NB4 (cell line): ENCODE results near the gene FAM241A.

Experiments used
- DNase-seq: peaks from one replicate; pipeline ENCODE4 v3.0.0; 2010; ENCODE audit warnings: low read depth
- H3K4me3 ChIP-seq: one replicate; pipeline ENCODE4 v1.5.1; 2011; ENCODE audit warnings: mild to moderate bottlenecking, low read depth, low read length, moderate library complexity
- MAX ChIP-seq: IDR thresholded peaks from 2 replicates; pipeline ENCODE4 v1.6.1; 2011; ENCODE audit warnings: low read depth, low read length
- MYC ChIP-seq: IDR thresholded peaks from 2 replicates; pipeline ENCODE4 v1.6.1; 2011; ENCODE audit warnings: low read depth, low read length
- POLR2A ChIP-seq: IDR thresholded peaks from 2 replicates; pipeline ENCODE4 v1.6.1; 2011; ENCODE audit warnings: mild to moderate bottlenecking; ENCODE audit not compliant: insufficient read length; ENCODE audit errors: extremely low read depth
- TF ChIP-seq, protein P1 (sequence below): IDR thresholded peaks from one replicate; pipeline ENCODE4 v1.5.1; 2012; ENCODE audit warnings: low read depth, low read length

The FAM241A gene

DNA sequence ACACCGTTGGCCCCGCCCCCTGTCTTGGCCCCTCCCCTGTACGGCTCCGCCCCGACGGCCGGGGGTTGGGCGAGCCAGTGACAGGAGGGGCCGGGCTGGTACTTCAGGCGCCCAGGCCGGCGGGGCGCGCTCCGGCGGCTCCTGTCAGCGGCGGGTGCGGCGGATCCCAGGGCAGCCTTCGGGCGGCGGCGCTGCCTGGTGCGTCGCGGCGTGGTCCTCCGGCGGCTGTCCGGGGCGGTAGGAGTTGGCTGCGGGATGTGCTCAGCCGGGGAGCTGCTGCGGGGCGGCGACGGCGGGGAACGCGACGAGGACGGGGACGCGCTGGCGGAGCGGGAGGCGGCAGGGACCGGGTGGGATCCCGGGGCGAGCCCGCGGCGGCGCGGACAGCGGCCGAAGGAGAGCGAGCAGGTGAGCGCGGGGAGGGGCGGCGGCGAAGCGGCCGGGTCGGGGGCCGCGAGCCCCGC is at the start of gene FAM241A:
TSS of gene FAM241A (plus strand) at position 129 of the 464 bp plus-strand sequence. CDS start at position 256, 127 bp downstream.
- peak within 1 kb of the TSS; percentile 90 for H3K4me3 ChIP-seq
- DNase-seq, result peak; percentile 91
- peak; percentile 73 for TF ChIP-seq POLR2A
- TF ChIP-seq MAX, result 0 out of 2 replicates have a peak, but pooled peaks have one; percentile 8
- TF ChIP-seq MYC, result peak; percentile 69
- TF ChIP-seq, protein P1, sequence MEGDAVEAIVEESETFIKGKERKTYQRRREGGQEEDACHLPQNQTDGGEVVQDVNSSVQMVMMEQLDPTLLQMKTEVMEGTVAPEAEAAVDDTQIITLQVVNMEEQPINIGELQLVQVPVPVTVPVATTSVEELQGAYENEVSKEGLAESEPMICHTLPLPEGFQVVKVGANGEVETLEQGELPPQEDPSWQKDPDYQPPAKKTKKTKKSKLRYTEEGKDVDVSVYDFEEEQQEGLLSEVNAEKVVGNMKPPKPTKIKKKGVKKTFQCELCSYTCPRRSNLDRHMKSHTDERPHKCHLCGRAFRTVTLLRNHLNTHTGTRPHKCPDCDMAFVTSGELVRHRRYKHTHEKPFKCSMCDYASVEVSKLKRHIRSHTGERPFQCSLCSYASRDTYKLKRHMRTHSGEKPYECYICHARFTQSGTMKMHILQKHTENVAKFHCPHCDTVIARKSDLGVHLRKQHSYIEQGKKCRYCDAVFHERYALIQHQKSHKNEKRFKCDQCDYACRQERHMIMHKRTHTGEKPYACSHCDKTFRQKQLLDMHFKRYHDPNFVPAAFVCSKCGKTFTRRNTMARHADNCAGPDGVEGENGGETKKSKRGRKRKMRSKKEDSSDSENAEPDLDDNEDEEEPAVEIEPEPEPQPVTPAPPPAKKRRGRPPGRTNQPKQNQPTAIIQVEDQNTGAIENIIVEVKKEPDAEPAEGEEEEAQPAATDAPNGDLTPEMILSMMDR, result no peak

DNA sequence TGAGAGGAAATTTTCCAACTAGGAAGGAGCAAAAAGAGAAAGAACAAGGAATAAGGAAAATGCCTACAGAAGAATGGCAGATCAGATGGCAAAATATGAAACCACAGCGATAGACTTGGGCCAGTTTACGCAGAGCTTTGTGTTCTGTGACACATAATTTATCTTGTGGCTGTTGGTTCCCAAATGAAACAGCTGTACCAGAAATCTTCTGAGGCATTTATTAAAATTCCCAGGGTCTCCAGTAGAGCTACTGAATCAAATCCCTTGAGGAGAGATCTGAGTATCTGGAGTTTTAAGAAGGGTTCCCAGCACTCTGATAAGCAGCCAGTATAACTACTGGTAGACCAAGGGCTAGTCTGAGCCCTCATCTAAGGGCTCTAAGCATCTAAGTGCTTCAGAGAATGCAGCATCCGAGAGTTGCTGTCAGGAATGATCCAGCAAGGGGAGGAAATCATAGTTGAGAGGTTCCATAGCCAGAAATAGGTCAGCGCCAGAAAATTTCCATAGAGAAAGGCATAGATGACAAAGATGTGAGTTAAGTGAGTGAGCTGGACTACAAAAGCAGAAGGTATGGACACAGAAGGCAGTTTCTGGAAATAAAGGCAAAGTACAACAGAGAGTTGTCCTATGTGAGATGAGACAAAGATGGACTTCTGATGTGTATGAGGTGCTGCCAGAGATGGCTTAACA is 46.3 kb upstream of the FAM241A start:
- no peak overlapping the region for H3K4me3 ChIP-seq
- no peak for DNase-seq
- TF ChIP-seq, protein P1, result no peak

- DNase-seq, result peak; percentile 65
- TF ChIP-seq POLR2A, result no peak
- TF ChIP-seq, protein P1, result peak; percentile 21
- H3K4me3 ChIP-seq, result no peak overlapping the region
Observed at GRCh38 chr4:112099701-112100297, 45.5 kb upstream of the FAM241A start.

GRCh38 chr4:112102875-112103370 is 42.3 kb upstream of the FAM241A start:
- TF ChIP-seq, protein P1, result no peak
- TF ChIP-seq POLR2A (no peak), MYC (no peak), MAX (no peak)
- no peak for DNase-seq
- no peak overlapping the region for H3K4me3 ChIP-seq

DNA sequence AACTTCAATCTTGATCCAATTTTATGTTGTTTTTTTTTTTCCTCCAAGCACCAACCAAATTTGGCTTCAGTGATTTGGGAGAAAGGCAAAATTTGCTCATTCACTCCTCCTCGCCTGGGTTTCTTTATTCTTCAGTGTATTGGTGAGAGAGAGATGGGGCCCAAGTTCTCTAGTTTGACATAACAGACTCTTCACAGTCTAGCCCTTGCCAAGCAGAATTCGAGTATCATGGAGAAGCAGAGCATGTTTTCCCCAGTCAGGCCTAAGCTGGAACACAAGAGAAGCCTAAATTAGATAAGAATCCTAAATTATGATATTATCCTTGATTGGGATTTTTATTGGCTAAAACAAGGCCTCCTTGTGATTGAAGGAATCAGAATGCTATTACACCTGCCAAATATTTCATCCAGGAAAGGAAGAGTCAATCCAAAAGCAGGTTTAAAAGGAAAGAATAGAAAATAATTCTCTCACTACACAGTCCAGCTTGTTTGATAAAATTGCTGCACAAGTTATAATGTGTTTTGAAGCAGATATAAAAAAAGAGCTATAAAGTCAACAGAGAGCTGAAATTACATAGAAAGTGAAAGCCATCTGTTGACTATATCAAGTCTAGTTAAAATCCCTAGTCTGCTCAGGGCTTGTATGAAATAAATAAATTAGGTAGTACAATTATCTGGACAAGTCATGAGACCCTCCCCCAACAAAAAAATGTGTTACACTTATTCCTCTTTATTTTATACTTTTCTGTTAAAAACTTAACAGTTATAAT is 39.9 kb upstream of the FAM241A start:
- no peak overlapping the region for H3K4me3 ChIP-seq
- TF ChIP-seq, protein P1, result no peak
- TF ChIP-seq MYC (no peak), MAX (no peak), POLR2A (no peak)
- no peak for DNase-seq
